Parathyroid adenoma (tissue), 2 donors: Measurements from ENCODE around the gene TRAF4.
A peak's percentile ranks its signal among the peaks of the same experiment; 100 is the strongest.

Experiments used
- H2AFZ ChIP-seq: fragments of 300-600 bp; sonication (generic); one replicate; pipeline ENCODE4 v1.7.0; 2017; ENCODE audit warnings: antibody characterized with exemption, mild to moderate bottlenecking
- H3K27ac ChIP-seq: fragments of 300-600 bp; sonication (generic); one replicate; pipeline ENCODE4 v1.7.0; 2017
- H3K27me3 ChIP-seq: fragments of 300-600 bp; sonication (generic); one replicate; pipeline ENCODE4 v1.7.0; 2017; ENCODE audit warnings: low read length; ENCODE audit not compliant: control insufficient read depth, insufficient read depth
- H3K36me3 ChIP-seq: fragments of 300-600 bp; sonication (generic); one replicate; pipeline ENCODE4 v1.7.0; 2017; ENCODE audit warnings: low read length; ENCODE audit not compliant: control insufficient read depth, insufficient read depth
- H3K4me1 ChIP-seq: fragments of 300-600 bp; sonication (generic); one replicate; pipeline ENCODE4 v1.7.0; 2017; ENCODE audit warnings: control low read depth
- H3K4me2 ChIP-seq: fragments of 300-600 bp; sonication (generic); one replicate; pipeline ENCODE4 v1.7.0; 2017; ENCODE audit warnings: low read length
- H3K4me3 ChIP-seq: fragments of 300-600 bp; sonication (generic); one replicate; pipeline ENCODE4 v1.7.0; 2017; ENCODE audit warnings: low read depth, low read length
- H3K79me2 ChIP-seq: fragments of 300-600 bp; sonication (generic); one replicate; pipeline ENCODE4 v1.7.0; 2017; ENCODE audit warnings: control low read depth
- H3K9ac ChIP-seq: fragments of 300-600 bp; sonication (generic); one replicate; pipeline ENCODE4 v1.7.0; 2017; ENCODE audit warnings: mild to moderate bottlenecking
- H3K9me3 ChIP-seq: fragments of 300-600 bp; sonication (generic); one replicate; pipeline ENCODE4 v1.7.0; 2017; ENCODE audit warnings: low read length; ENCODE audit not compliant: control insufficient read depth
- CTCF ChIP-seq: fragments of 300-600 bp; sonication (generic); IDR thresholded peaks from one replicate; pipeline ENCODE4 v1.7.0; 2017; ENCODE audit warnings: antibody characterized with exemption, mild to moderate bottlenecking
- donor health status: primary hyperparathyroidism.

The TRAF4 gene

DNA sequence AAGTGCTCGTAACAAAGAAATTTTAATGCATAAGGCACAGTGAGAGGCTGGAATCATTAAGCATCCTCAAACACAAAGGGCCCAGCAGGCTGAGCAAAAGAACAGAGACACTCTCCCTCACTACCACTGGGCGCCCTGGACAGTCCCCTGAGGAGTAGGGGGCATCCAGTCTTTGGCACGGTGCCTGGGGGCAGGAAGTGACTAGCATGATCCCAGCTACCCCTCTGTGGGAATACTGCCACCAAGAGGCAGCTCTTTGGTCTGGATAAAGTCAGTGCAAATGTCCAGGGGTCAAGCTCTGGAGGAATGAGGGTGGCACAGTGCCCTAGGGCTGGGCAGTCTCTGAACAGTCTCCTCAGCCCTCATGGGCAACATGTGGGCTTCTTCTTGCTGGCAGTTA is 29.5 kb upstream of the TRAF4 start:
- H3K9ac ChIP-seq: no peak overlapping the region
- no peaks in the 10 kb centered on the region for H3K36me3 ChIP-seq
- H3K4me3 ChIP-seq: no peak overlapping the region
- H3K27ac ChIP-seq: no peak overlapping the region
- H3K27me3 ChIP-seq: no peaks in the 10 kb centered on the region
- peaks cover 8% of the 10 kb centered on the region for H3K4me1 ChIP-seq
- H3K9me3 ChIP-seq: no peaks in the 10 kb centered on the region
- no peak for TF ChIP-seq CTCF
- H3K4me2 ChIP-seq: no peak overlapping the region
- H2AFZ ChIP-seq: no peak overlapping the region
- H3K79me2 ChIP-seq: no peaks in the 10 kb centered on the region

GRCh38 chr17:28715217-28715616 is 28.6 kb upstream of the TRAF4 start:
- no peaks in the 10 kb centered on the region for H3K27me3 ChIP-seq
- H3K9ac ChIP-seq: no peak overlapping the region
- H3K4me2 ChIP-seq: no peak overlapping the region
- no peak overlapping the region for H3K27ac ChIP-seq
- peaks cover 3% of the 10 kb centered on the region for H3K79me2 ChIP-seq
- H2AFZ ChIP-seq: no peak overlapping the region
- H3K4me3 ChIP-seq: no peak overlapping the region
- H3K36me3 ChIP-seq: no peaks in the 10 kb centered on the region
- no peaks in the 10 kb centered on the region for H3K9me3 ChIP-seq
- peaks cover 9% of the 10 kb centered on the region for H3K4me1 ChIP-seq
- TF ChIP-seq CTCF: no peak

DNA sequence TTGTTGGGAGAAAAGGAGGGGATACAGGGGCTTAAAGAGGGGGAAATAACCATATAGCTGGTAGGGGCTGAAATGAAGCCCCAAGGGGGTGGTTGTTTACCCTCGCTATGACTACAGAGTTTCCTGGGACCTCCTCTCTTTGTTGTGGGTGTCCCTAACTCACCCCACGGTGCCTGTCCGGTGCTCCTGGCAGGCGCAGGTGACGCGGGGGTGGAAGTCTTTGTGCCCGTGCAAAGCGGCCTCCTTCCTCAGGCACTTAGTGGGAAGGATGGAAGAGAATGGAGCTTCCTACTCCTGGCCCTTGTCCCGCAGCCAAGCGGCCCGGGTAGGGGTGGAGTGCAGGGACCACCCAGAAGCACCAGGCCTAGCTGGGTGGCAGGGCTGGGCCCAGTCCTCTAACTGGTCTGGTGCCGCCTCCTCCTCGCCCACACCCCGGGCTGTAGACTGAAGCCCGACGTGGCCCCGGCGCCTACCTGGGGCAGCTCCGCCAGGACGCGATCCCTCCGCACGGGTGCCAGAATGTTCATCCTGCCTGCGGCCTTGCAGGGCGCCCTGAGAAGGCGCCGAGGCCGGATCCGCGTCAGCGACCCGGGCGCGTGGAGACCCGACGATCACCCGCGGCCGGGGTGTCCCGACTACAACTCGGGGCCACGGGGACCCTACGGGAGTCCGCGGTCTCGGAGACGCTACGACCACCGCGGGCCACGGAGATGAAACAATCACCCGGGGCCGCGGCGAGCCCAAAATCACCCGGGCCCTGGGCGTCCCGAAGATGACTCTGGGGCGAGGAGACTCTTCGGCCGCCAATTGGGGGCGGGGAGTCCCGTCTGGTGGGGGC is 26.9 kb upstream of the TRAF4 start:
- H3K4me1 ChIP-seq: peaks cover 15% of the 10 kb centered on the region
- no peaks in the 10 kb centered on the region for H3K9me3 ChIP-seq
- H3K4me2 ChIP-seq: peak overlapping the region; percentile 88
- H3K79me2 ChIP-seq: peaks cover 8% of the 10 kb centered on the region
- no peaks in the 10 kb centered on the region for H3K27me3 ChIP-seq
- no peaks in the 10 kb centered on the region for H3K36me3 ChIP-seq
- TF ChIP-seq CTCF: no peak
- peak overlapping the region; percentile 62 for H3K9ac ChIP-seq
- H3K27ac ChIP-seq: peak overlapping the region; percentile 86
- H2AFZ ChIP-seq: peak overlapping the region; percentile 93
- H3K4me3 ChIP-seq: peak overlapping the region; percentile 67

GRCh38 chr17:28717578-28718332 is 26.1 kb upstream of the TRAF4 start, which contains the start of gene RAB34:
Gene RAB34 (minus strand): TSS chr17:28717868. CDS start chr17:28717266, 602 bp downstream.
- peak; percentile 33 for TF ChIP-seq CTCF
- peak within 1 kb of the TSS; percentile 88 for H3K4me2 ChIP-seq
- peaks cover 8% of the 10 kb centered on the region for H3K79me2 ChIP-seq
- H3K9me3 ChIP-seq: no peaks in the 10 kb centered on the region
- peak within 1 kb of the TSS; percentile 67 for H3K4me3 ChIP-seq
- H2AFZ ChIP-seq: peak within 1 kb of the TSS; percentile 93
- peak within 1 kb of the TSS; percentile 62 for H3K9ac ChIP-seq
- H3K27me3 ChIP-seq: no peaks in the 10 kb centered on the region
- no peaks in the 10 kb centered on the region for H3K36me3 ChIP-seq
- peak within 1 kb of the TSS; percentile 86 for H3K27ac ChIP-seq
- H3K4me1 ChIP-seq: peaks cover 18% of the 10 kb centered on the region
